Peyer's patch (tissue), 4 donors: ENCODE measurements around the gene MFF. TPM values are rescaled to one million over a fixed set of nuclear protein-coding genes. Genes with fewer than 3 reads are reported as not detected.
A peak's percentile ranks its signal among the peaks of the same experiment; 100 is the strongest.
"Not testable (repeated sequence)": the region's sequence is repeated elsewhere in the genome, so short reads cannot be mapped to it uniquely, and the experiment has no call there.

Experiments
- DNase-seq, 3 donors: peaks; one replicate each; pipeline ENCODE4 v3.0.0-alpha.2; 2017 to 2019
- H3K27ac ChIP-seq, 4 donors: fragments of 200-600 bp; sonication (generic); one replicate each; pipeline ENCODE4 v1.5.1; 2016 to 2019
- H3K27me3 ChIP-seq, 2 donors: fragments of 200-600 bp; sonication (generic); one replicate each; pipeline ENCODE4 v1.5.1; 2019
- H3K36me3 ChIP-seq, 3 donors: fragments of 200-600 bp; sonication (generic); one replicate each; pipeline ENCODE4 v1.5.1; 2016 to 2019
- H3K4me1 ChIP-seq, 4 donors: fragments of 200-600 bp; sonication (generic); one replicate each; pipeline ENCODE4 v1.5.1; 2016 to 2019
- H3K4me3 ChIP-seq, 4 donors: fragments of 200-600 bp; sonication (generic); 1 replicate in 3 of 4; 2 replicates in 1 of 4; pipeline ENCODE4 v1.5.1; 2016 to 2019; ENCODE audit warnings: mild to moderate bottlenecking in 1 of 4
- H3K9me3 ChIP-seq, 4 donors: fragments of 200-600 bp; sonication (generic); one replicate each; pipeline ENCODE4 v1.5.1; 2016 to 2019; ENCODE audit warnings: mild to moderate bottlenecking in 1 of 4
- CTCF ChIP-seq, 6 experiments: fragments of 450-650 bp in 4 of 6; fragments of 200-600 bp in 2 of 6; sonication (generic) in 1 of 6; IDR thresholded peaks; one replicate each; pipeline ENCODE4 v1.5.1; 2017 to 2019; ENCODE audit warnings: antibody characterized with exemption in 6 of 6, mild to moderate bottlenecking in 3 of 6, moderate library complexity in 1 of 6
- POLR2A ChIP-seq, 2 donors: fragments of 450-650 bp; IDR thresholded peaks; one replicate each; pipeline ENCODE4 v1.5.1; 2017; ENCODE audit warnings: antibody characterized with exemption in 2 of 2, mild to moderate bottlenecking in 2 of 2, moderate library complexity in 2 of 2
- total RNA-seq, 4 donors: library from RNA; depleted of rRNA; stranded (reverse); fragments of >200 nt; gene quantifications; one replicate each; pipeline ENCODE4 v1.1.0, GENCODE V29; 2016

MFF gene
- total RNA-seq, 4 donors from 2014 or later, result 64.8 to 182 (median 109) TPM

GRCh38 chr2:227378371-227378782 is 53.3 kb downstream of the MFF start:
- no peaks in the 10 kb centered on the region for H3K27me3 ChIP-seq
- peak overlapping the region in 2 of 4 donors; percentile 20 to 64 for H3K27ac ChIP-seq
- no peaks in the 10 kb centered on the region for H3K36me3 ChIP-seq
- no peak for TF ChIP-seq POLR2A (IDR thresholded peaks at IDR 0.05)
- TF ChIP-seq CTCF (IDR thresholded peaks at IDR 0.05), result no peak
- no peak for DNase-seq
- peak overlapping the region in 3 of 4 donors; percentile 0 to 54 (median 47) for H3K4me3 ChIP-seq
- H3K4me1 ChIP-seq, result peaks cover 0 to 9% (median 0%) of the 10 kb centered on the region in 4 donors
- H3K9me3 ChIP-seq, result no peaks in the 10 kb centered on the region

GRCh38 chr2:227379095-227379494 is 54.0 kb downstream of the MFF start, which contains the start of gene TM4SF20:
Gene TM4SF20, minus strand, starts transcription at chr2:227379306. Its CDS starts 38 bp downstream, at chr2:227379268.
- H3K9me3 ChIP-seq, result no peaks in the 10 kb centered on the region
- no peaks in the 10 kb centered on the region for H3K36me3 ChIP-seq
- H3K4me3 ChIP-seq, result peak within 1 kb of the TSS in 3 of 4 donors; percentile 0 to 54 (median 47)
- H3K27ac ChIP-seq, result peak within 1 kb of the TSS in 2 of 4 donors; percentile 20 to 64
- H3K4me1 ChIP-seq, result peaks cover 0 to 15% (median 0%) of the 10 kb centered on the region in 4 donors
- TF ChIP-seq POLR2A (IDR thresholded peaks at IDR 0.05), result peak; percentile 69 to 80
- TF ChIP-seq CTCF (IDR thresholded peaks at IDR 0.05), result no peak
- DNase-seq, result peak in 1 of 3 donors; percentile 70
- H3K27me3 ChIP-seq, result no peaks in the 10 kb centered on the region

- not testable (repeated sequence) for DNase-seq, H3K36me3 ChIP-seq, H3K27ac ChIP-seq, H3K9me3 ChIP-seq, H3K4me3 ChIP-seq, H3K27me3 ChIP-seq
- H3K4me1 ChIP-seq, result peaks cover 0 to 21% (median 0%) of the 10 kb centered on the region in 4 donors
Measured at GRCh38 chr2:227382241-227382835, 57.3 kb downstream of the MFF start.

GRCh38 chr2:227383686-227384085 is 58.6 kb downstream of the MFF start:
- Histone ChIP-seq H3K4me1 (peaks cover 0 to 21% (median 0%) of the 10 kb centered on the region in 4 donors), H3K9me3 (no peaks in the 10 kb centered on the region), H3K27ac (peak overlapping the region in 3 of 4 donors; percentile 45 to 82 (median 72)), H3K36me3 (no peaks in the 10 kb centered on the region), H3K4me3 (peak overlapping the region in 2 of 4 donors; percentile 26 to 29), H3K27me3 (no peaks in the 10 kb centered on the region)
- TF ChIP-seq POLR2A (IDR thresholded peaks at IDR 0.05) (no peak), CTCF (IDR thresholded peaks at IDR 0.05) (no peak)
- DNase-seq, result no peak

GRCh38 chr2:227386630-227387029 is 61.6 kb downstream of the MFF start:
- no peak overlapping the region for H3K4me3 ChIP-seq
- H3K27me3 ChIP-seq, result no peaks in the 10 kb centered on the region
- H3K36me3 ChIP-seq, result no peaks in the 10 kb centered on the region
- H3K9me3 ChIP-seq, result no peaks in the 10 kb centered on the region
- peak overlapping the region in 3 of 4 donors; percentile 9 to 72 (median 27) for H3K27ac ChIP-seq
- DNase-seq, result no peak
- H3K4me1 ChIP-seq, result peaks cover 0 to 13% (median 0%) of the 10 kb centered on the region in 4 donors
- TF ChIP-seq CTCF (IDR thresholded peaks at IDR 0.05), result no peak
- no peak for TF ChIP-seq POLR2A (IDR thresholded peaks at IDR 0.05)

GRCh38 chr2:227387583-227387982 is 62.5 kb downstream of the MFF start, which contains the start of gene SCYGR1:
Gene SCYGR1, minus strand, starts transcription at chr2:227387949. Its CDS starts 0 bp downstream, at chr2:227387949.
- not testable (repeated sequence) for H3K36me3 ChIP-seq, H3K4me3 ChIP-seq, DNase-seq, H3K27me3 ChIP-seq, H3K9me3 ChIP-seq
- H3K27ac ChIP-seq, result peak within 1 kb of the TSS in 2 of 4 donors; percentile 6 to 9
- H3K4me1 ChIP-seq, result peaks cover 0 to 13% (median 0%) of the 10 kb centered on the region in 4 donors
